Endodermal cell (in vitro differentiated cells): Measurements from ENCODE around the gene RTEL1. TPM values are rescaled to one million over a fixed set of nuclear protein-coding genes. Genes with fewer than 3 reads are reported as not detected.

Experiments used
- DNase-seq: peaks from one replicate; pipeline ENCODE4 v3.0.0-alpha.2; 2017
- H3K27ac ChIP-seq: 2 replicates; pipeline ENCODE4 v1.5.1; 2013; ENCODE audit warnings: mild to moderate bottlenecking, low read depth, low read length, moderate library complexity
- H3K27me3 ChIP-seq: 2 replicates; pipeline ENCODE4 v1.6.1; 2013; ENCODE audit warnings: mild to moderate bottlenecking, low read length, moderate library complexity; ENCODE audit not compliant: insufficient read depth, control insufficient read depth, poor library complexity, severe bottlenecking
- H3K36me3 ChIP-seq: 2 replicates; pipeline ENCODE4 v1.7.0; 2013; ENCODE audit warnings: mild to moderate bottlenecking, low read length, moderate library complexity; ENCODE audit not compliant: control insufficient read depth, insufficient read depth
- H3K4me1 ChIP-seq: one replicate; pipeline ENCODE4 v1.7.0; 2013; ENCODE audit warnings: low read length; ENCODE audit not compliant: control insufficient read depth, insufficient read depth
- H3K4me3 ChIP-seq: 2 replicates; pipeline ENCODE4 v1.5.1; 2013; ENCODE audit warnings: mild to moderate bottlenecking, low read length, moderate library complexity
- H3K9ac ChIP-seq: 2 replicates; pipeline ENCODE4 v1.6.1; 2013; ENCODE audit warnings: mild to moderate bottlenecking, low read length, moderate library complexity; ENCODE audit not compliant: poor library complexity, severe bottlenecking; ENCODE audit errors: extremely low read depth
- H3K9me3 ChIP-seq: 2 replicates; pipeline ENCODE4 v1.6.1; 2013; ENCODE audit warnings: mild to moderate bottlenecking, low read length, moderate library complexity; ENCODE audit not compliant: control insufficient read depth
- H3K27ac Mint-ChIP-seq: 2 replicates; pipeline ENCODE4 v1.8.0; 2020; ENCODE audit warnings: mixed read lengths
- H3K27me3 Mint-ChIP-seq: 2 replicates; pipeline ENCODE4 v1.8.0; 2021; ENCODE audit warnings: mild to moderate bottlenecking, mixed read lengths; ENCODE audit not compliant: insufficient read depth
- H3K36me3 Mint-ChIP-seq: 2 replicates; pipeline ENCODE4 v1.8.0; 2020; ENCODE audit warnings: low read depth, mixed read lengths
- H3K4me1 Mint-ChIP-seq: 2 replicates; pipeline ENCODE4 v1.8.0; 2020; ENCODE audit warnings: mixed read lengths
- H3K4me3 Mint-ChIP-seq: 2 replicates; pipeline ENCODE4 v1.8.0; 2020; ENCODE audit warnings: mild to moderate bottlenecking, moderate library complexity, mixed read lengths
- H3K9me3 Mint-ChIP-seq: 2 replicates; pipeline ENCODE4 v1.8.0; 2020; ENCODE audit warnings: mild to moderate bottlenecking, mixed read lengths
- WGBS, 2 experiments: methylation state at CpG; one replicate each; pipeline versions ENCODE4 v1.1.5 to v1.1.7; 2013; ENCODE audit warnings: missing lambda C conversion rate in 2 of 2, mixed read lengths in 1 of 2; ENCODE audit not compliant: insufficient coverage in 1 of 2, insufficient read length in 1 of 2; 5-methylcytosine and 5-hydroxymethylcytosine counted together
- total RNA-seq, 2 donors: library from RNA; stranded (reverse); fragmentation: NEBNext Ultra II Directional in 1 of 2; extraction: Animal tissue kit (Norgen Biotek cat#: 25700) in 1 of 2; gene quantifications; 2 replicates in 1 of 2; 3 replicates in 1 of 2; pipeline ENCODE4 v1.2.1, GENCODE V29; 2021
- TF ChIP-seq, protein P1 (sequence below): fragments of 200-600 bp; sonication (generic); conservative IDR thresholded peaks from 2 replicates; pipeline ENCODE4 v1.5.0; 2021; ENCODE audit warnings: antibody characterized with exemption, mild to moderate bottlenecking

The RTEL1 gene
- total RNA-seq, 2 donors from 2014 or later: 33.9 to 36.7 TPM

DNA sequence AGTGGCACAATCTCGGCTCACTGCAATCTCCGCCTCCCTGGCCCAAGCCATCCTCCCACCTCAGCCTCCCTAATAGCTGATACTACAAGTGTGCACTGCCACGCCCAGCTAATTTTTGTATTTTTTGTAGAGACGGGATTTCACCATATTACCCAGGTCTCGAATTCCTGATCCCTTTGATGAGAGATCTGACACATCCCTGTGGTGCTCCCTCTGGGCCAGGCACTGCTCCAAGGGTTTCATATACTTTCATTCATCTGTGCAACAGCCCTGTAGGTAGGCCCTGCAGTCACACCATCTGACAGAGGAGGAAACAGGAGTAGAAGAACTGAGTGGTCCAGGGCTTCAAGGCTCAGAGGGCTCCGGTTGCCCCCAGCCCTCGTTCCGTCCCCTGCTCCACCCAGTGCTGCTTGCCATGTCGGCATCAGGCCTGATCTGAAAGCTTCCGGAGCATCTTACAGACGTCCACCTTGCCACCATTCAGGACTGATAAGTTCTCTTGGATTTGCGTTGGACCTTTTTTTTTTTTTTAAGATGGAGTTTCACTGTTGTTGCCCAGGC, 53.1 kb downstream of the RTEL1 start:
- Histone ChIP-seq H3K9me3 (peaks cover 28% of the 10 kb centered on the region), H3K36me3 (peaks cover 62% of the 10 kb centered on the region), H3K9ac (no peak overlapping the region), H3K27ac (no peak overlapping the region), H3K4me3 (no peak overlapping the region), H3K27me3 (no peaks in the 10 kb centered on the region), H3K4me1 (peaks cover 12% of the 10 kb centered on the region)
- TF ChIP-seq, protein P1, sequence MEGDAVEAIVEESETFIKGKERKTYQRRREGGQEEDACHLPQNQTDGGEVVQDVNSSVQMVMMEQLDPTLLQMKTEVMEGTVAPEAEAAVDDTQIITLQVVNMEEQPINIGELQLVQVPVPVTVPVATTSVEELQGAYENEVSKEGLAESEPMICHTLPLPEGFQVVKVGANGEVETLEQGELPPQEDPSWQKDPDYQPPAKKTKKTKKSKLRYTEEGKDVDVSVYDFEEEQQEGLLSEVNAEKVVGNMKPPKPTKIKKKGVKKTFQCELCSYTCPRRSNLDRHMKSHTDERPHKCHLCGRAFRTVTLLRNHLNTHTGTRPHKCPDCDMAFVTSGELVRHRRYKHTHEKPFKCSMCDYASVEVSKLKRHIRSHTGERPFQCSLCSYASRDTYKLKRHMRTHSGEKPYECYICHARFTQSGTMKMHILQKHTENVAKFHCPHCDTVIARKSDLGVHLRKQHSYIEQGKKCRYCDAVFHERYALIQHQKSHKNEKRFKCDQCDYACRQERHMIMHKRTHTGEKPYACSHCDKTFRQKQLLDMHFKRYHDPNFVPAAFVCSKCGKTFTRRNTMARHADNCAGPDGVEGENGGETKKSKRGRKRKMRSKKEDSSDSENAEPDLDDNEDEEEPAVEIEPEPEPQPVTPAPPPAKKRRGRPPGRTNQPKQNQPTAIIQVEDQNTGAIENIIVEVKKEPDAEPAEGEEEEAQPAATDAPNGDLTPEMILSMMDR: no peak
- Mint-ChIP-seq H3K27ac (no peak overlapping the region), H3K4me3 (no peak overlapping the region), H3K27me3 (no peaks in the 10 kb centered on the region), H3K4me1 (peaks cover 9% of the 10 kb centered on the region), H3K36me3 (peaks cover 77% of the 10 kb centered on the region), H3K9me3 (peaks cover 13% of the 10 kb centered on the region)
- DNase-seq: no peak
- 88 to 91% methylated on average over 12 of the region's 12 CpGs for whole genome bisulfite sequencing, 2 experiments

DNA sequence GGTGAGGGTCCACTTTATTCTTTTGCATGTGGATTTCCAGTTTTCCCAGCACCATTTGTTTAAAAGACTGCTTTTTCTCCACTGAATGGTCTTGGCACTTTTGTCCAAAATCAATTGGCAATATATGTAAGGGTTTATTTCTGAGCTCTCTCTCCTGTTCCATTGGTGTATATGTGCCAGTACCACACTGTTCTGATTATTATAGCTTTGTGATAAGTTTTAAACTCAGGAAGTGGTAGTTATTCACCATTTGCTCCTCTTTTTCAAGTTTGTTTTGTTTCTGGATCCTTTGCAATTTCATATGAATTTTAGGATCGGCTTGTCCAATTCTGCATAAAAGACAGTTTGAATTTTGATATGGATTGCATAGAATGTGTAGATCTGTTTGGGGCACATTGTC, 54.1 kb downstream of the RTEL1 start:
- 95 to 100% methylated on average over 1 of the region's 1 CpG for WGBS, 2 experiments
- H3K9me3 Mint-ChIP-seq: peaks cover 13% of the 10 kb centered on the region
- H3K4me3 ChIP-seq: no peak overlapping the region
- peaks cover 77% of the 10 kb centered on the region for H3K36me3 Mint-ChIP-seq
- DNase-seq: no peak
- no peaks in the 10 kb centered on the region for H3K27me3 Mint-ChIP-seq
- H3K4me3 Mint-ChIP-seq: no peak overlapping the region
- H3K36me3 ChIP-seq: peaks cover 61% of the 10 kb centered on the region
- peaks cover 6% of the 10 kb centered on the region for H3K4me1 ChIP-seq
- H3K27ac Mint-ChIP-seq: no peak overlapping the region
- H3K27me3 ChIP-seq: no peaks in the 10 kb centered on the region
- peaks cover 28% of the 10 kb centered on the region for H3K9me3 ChIP-seq
- H3K9ac ChIP-seq: no peak overlapping the region
- TF ChIP-seq, protein P1: no peak
- peaks cover 4% of the 10 kb centered on the region for H3K4me1 Mint-ChIP-seq
- no peak overlapping the region for H3K27ac ChIP-seq

DNA sequence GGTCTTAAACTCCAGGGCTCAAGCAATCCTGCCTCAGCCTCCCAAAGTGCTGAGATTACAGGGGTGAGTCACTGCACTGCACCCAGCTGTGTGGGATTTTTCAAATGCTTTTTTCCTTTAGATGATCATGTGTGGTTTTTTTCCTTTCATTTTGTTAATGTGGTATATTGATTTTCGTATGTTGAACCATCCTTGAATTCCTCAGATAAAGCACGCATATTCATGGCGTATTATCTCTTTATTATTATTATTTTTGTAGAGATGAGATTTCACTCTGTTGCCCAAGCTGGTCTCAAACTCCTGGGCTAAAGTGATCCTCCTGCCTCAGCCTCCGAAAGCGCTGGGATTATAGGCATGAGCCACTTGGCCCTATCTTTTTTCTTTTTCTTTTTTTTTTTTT, 56.7 kb downstream of the RTEL1 start:
- Mint-ChIP-seq H3K4me1 (no peaks in the 10 kb centered on the region), H3K9me3 (peaks cover 17% of the 10 kb centered on the region), H3K27ac (no peak overlapping the region), H3K36me3 (peaks cover 81% of the 10 kb centered on the region), H3K27me3 (no peaks in the 10 kb centered on the region), H3K4me3 (no peak overlapping the region)
- Histone ChIP-seq H3K4me3 (no peak overlapping the region), H3K4me1 (no peaks in the 10 kb centered on the region), H3K27ac (no peak overlapping the region), H3K36me3 (peaks cover 77% of the 10 kb centered on the region), H3K9me3 (peaks cover 28% of the 10 kb centered on the region), H3K9ac (no peak overlapping the region), H3K27me3 (no peaks in the 10 kb centered on the region)
- DNase-seq: no peak
- TF ChIP-seq, protein P1: no peak
- 97 to 100% methylated on average over 2 to 4 of the region's 5 CpGs for WGBS, 2 experiments
